Smooth muscle cell (in vitro differentiated cells): ENCODE data around the gene THTPA. TPM values are rescaled to one million over a fixed set of nuclear protein-coding genes. Genes with fewer than 3 reads are reported as not detected.
"Not testable (repeated sequence)": the region's sequence is repeated elsewhere in the genome, so short reads cannot be mapped to it uniquely, and the experiment has no call there.

Experiments used
- DNase-seq: peaks from one replicate; lab custom pipeline; 2025; ENCODE audit not compliant: unreplicated experiment; lab: John Stamatoyannopoulos, UW
- H2AFZ ChIP-seq: fragments of 200-600 bp; sonication (generic); 2 replicates; pipeline ENCODE4 v1.6.0; 2016; ENCODE audit warnings: antibody characterized with exemption, low read depth, mild to moderate bottlenecking
- H3F3A ChIP-seq: fragments of 200-600 bp; sonication (generic); 2 replicates; pipeline ENCODE4 v1.6.0; 2017; ENCODE audit warnings: antibody characterized with exemption, low read depth
- H3K27ac ChIP-seq: fragments of 200-600 bp; sonication (generic); 2 replicates; pipeline ENCODE4 v1.5.1; 2016; ENCODE audit warnings: low read depth, mild to moderate bottlenecking
- H3K27me3 ChIP-seq: fragments of 200-600 bp; sonication (generic); 2 replicates; pipeline ENCODE4 v1.6.1; 2016; ENCODE audit warnings: low read depth, mild to moderate bottlenecking
- H3K36me3 ChIP-seq: fragments of 200-600 bp; sonication (generic); 2 replicates; pipeline ENCODE4 v1.5.1; 2016; ENCODE audit warnings: low read depth
- H3K4me1 ChIP-seq: fragments of 200-600 bp; sonication (generic); 2 replicates; pipeline ENCODE4 v1.5.1; 2016; ENCODE audit warnings: low read depth
- H3K4me2 ChIP-seq: fragments of 200-600 bp; sonication (generic); 2 replicates; pipeline ENCODE4 v1.6.0; 2016; ENCODE audit warnings: mild to moderate bottlenecking
- H3K4me3 ChIP-seq: fragments of 200-600 bp; sonication (generic); 2 replicates; pipeline ENCODE4 v1.5.1; 2016; ENCODE audit warnings: mild to moderate bottlenecking
- H3K79me2 ChIP-seq: fragments of 200-600 bp; sonication (generic); 2 replicates; pipeline ENCODE4 v1.6.0; 2016; ENCODE audit warnings: low read depth, mild to moderate bottlenecking
- H3K9ac ChIP-seq: fragments of 200-600 bp; sonication (generic); 2 replicates; pipeline ENCODE4 v1.6.0; 2016; ENCODE audit warnings: low read depth
- H3K9me3 ChIP-seq: fragments of 200-600 bp; sonication (generic); replicated peaks from 2 replicates; pipeline ENCODE4 v1.5.1; 2016; ENCODE audit warnings: low read depth
- H4K20me1 ChIP-seq: fragments of 200-600 bp; sonication (generic); 2 replicates; pipeline ENCODE4 v1.6.0; 2016; ENCODE audit warnings: low read depth
- WGBS: methylation state at CpG from one replicate; pipeline ENCODE4 v1.1.7; 2016; ENCODE audit warnings: low lambda C conversion rate; 5-methylcytosine and 5-hydroxymethylcytosine counted together
- polyA plus RNA-seq: library from polyadenylated mRNA; unstranded; fragments of >200 nt; fragmentation: Nextera tagmentation; extraction: Ambion mirVana; gene quantifications from 2 replicates; pipeline ENCODE4 v1.2.1, GENCODE V29; 2016
- total RNA-seq: library from RNA; depleted of rRNA; stranded (reverse); fragments of >200 nt; gene quantifications from 2 replicates; pipeline ENCODE4 v1.2.3, GENCODE V29; 2014
- TF ChIP-seq, protein P1 (sequence below): fragments of 200-600 bp; sonication (generic); IDR thresholded peaks from 2 replicates; pipeline ENCODE4 v1.5.1; 2017; ENCODE audit warnings: borderline replicate concordance, mild to moderate bottlenecking, antibody characterized with exemption; ENCODE audit not compliant: insufficient read depth, poor library complexity, severe bottlenecking

Gene THTPA
- total and polyA plus RNA-seq, 2 experiments from 2014 or later, result 5.7 to 6.1 TPM

DNA sequence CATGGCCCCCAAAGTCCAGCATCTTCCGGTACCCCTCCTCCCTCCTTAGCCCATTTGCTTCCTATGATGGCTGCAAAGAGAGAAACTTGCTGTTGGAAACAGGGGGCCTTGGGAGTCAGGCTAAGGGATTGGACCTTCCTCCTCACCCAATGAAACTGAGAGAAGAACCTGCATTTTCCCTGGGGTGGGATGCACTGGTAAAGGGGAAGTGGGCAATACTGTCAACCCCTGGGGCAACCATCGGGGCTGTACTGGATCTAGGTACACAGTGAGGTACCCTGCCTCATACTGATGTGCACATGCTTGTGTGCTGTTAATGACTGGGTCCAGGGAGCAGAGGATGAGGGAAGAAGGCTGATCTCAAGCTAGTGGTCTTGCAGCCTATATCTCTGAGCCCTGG is 33.5 kb downstream of the THTPA start:
- no peak for DNase-seq
- Histone ChIP-seq H3K9me3 (no peaks in the 10 kb centered on the region), H3K27me3 (no peaks in the 10 kb centered on the region), H3K9ac (no peak overlapping the region), H3K4me2 (no peak overlapping the region), H4K20me1 (no peaks in the 10 kb centered on the region), H3K27ac (no peak overlapping the region), H3K4me1 (no peaks in the 10 kb centered on the region), H3F3A (no peaks in the 10 kb centered on the region), H3K4me3 (no peak overlapping the region), H3K79me2 (no peaks in the 10 kb centered on the region), H2AFZ (no peak overlapping the region), H3K36me3 (no peaks in the 10 kb centered on the region)
- TF ChIP-seq, protein P1, sequence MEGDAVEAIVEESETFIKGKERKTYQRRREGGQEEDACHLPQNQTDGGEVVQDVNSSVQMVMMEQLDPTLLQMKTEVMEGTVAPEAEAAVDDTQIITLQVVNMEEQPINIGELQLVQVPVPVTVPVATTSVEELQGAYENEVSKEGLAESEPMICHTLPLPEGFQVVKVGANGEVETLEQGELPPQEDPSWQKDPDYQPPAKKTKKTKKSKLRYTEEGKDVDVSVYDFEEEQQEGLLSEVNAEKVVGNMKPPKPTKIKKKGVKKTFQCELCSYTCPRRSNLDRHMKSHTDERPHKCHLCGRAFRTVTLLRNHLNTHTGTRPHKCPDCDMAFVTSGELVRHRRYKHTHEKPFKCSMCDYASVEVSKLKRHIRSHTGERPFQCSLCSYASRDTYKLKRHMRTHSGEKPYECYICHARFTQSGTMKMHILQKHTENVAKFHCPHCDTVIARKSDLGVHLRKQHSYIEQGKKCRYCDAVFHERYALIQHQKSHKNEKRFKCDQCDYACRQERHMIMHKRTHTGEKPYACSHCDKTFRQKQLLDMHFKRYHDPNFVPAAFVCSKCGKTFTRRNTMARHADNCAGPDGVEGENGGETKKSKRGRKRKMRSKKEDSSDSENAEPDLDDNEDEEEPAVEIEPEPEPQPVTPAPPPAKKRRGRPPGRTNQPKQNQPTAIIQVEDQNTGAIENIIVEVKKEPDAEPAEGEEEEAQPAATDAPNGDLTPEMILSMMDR, result no peak
- WGBS, result 90% methylated on average over 2 of the region's 2 CpGs

DNA sequence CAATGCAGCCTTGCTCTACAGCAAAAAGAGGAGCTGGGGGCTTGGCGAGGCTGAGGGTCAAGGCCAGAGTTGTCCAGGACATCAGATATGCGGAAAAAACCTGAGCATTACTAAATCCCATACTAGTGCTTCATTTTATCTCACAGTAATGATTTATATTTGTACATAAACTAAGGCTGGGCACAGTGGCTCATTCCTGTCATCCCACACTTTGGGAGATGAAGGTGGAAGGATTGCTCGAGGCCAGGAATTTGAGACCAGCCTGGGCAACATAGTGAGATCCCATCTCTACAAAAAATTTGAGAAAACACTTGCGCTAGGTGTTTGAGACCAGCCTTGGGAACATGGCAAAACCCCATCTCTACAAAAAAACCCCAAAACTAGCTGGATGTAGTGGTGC is 34.1 kb downstream of the THTPA start:
- no peak overlapping the region for H2AFZ ChIP-seq
- DNase-seq, result no peak
- 92% methylated on average over 4 of the region's 4 CpGs for WGBS
- H3K9me3 ChIP-seq, result no peaks in the 10 kb centered on the region
- H3K4me3 ChIP-seq, result no peak overlapping the region
- no peaks in the 10 kb centered on the region for H3K4me1 ChIP-seq
- H3K27me3 ChIP-seq, result no peaks in the 10 kb centered on the region
- no peaks in the 10 kb centered on the region for H3F3A ChIP-seq
- no peak overlapping the region for H3K27ac ChIP-seq
- H3K9ac ChIP-seq, result no peak overlapping the region
- H3K36me3 ChIP-seq, result no peaks in the 10 kb centered on the region
- no peaks in the 10 kb centered on the region for H3K79me2 ChIP-seq
- no peak overlapping the region for H3K4me2 ChIP-seq
- TF ChIP-seq, protein P1, result no peak
- no peaks in the 10 kb centered on the region for H4K20me1 ChIP-seq

DNA sequence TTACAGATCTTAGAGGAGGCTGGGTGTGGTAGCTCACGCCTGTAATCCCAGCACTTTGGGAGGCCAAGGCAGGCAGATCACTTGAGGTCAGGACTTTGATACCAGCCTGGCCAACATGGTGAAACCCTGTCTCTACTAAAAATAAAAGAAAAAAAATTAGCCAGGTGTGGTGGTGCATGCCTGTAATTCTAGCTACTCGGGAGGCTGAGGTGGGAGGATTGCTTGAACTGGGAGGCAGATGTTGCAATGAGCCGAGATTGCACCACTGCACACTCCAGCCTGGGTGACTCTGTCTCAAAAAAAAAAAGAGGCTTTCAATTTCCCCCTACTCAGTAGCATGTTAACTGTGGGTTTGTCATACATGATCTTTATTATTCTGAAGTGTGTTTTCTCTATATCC is 38.1 kb downstream of the THTPA start:
- not testable (repeated sequence) for H3K27me3 ChIP-seq, H3K4me3 ChIP-seq, DNase-seq, H2AFZ ChIP-seq, H3K9me3 ChIP-seq, H3K36me3 ChIP-seq, H3K79me2 ChIP-seq, H3K9ac ChIP-seq, H4K20me1 ChIP-seq, H3K27ac ChIP-seq, H3F3A ChIP-seq, H3K4me2 ChIP-seq, H3K4me1 ChIP-seq
- WGBS, result 87% methylated on average over 3 of the region's 3 CpGs

DNA sequence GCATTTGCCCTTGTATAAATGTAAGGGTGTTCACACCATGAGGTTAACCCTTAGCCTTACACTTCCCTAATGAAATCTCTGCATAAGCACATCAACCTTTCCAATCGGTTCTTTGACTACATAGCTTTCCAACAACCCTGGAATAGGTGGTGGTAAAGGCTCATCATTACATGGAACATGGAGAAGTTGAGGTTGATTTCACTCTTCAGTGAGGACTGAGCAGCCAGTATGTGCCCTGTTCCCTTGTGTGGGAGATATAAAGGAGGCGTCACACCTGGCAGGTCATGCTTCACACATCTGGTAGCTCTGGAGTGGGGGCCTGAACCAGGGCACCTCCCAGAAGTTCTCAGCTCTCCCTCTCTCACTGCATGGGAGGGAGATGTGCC is 44.2 kb downstream of the THTPA start:
- H3K27ac ChIP-seq, result no peak overlapping the region
- H3F3A ChIP-seq, result no peaks in the 10 kb centered on the region
- H3K9me3 ChIP-seq, result no peaks in the 10 kb centered on the region
- DNase-seq, result no peak
- H3K36me3 ChIP-seq, result no peaks in the 10 kb centered on the region
- no peaks in the 10 kb centered on the region for H3K27me3 ChIP-seq
- no peak overlapping the region for H3K9ac ChIP-seq
- no peaks in the 10 kb centered on the region for H3K79me2 ChIP-seq
- no peak overlapping the region for H2AFZ ChIP-seq
- H4K20me1 ChIP-seq, result no peaks in the 10 kb centered on the region
- TF ChIP-seq, protein P1, result no peak
- H3K4me3 ChIP-seq, result no peak overlapping the region
- H3K4me1 ChIP-seq, result no peaks in the 10 kb centered on the region
- 58% methylated on average over 2 of the region's 2 CpGs for WGBS
- H3K4me2 ChIP-seq, result no peak overlapping the region
